Activated naive CD8-positive, alpha-beta T cell (primary cell): ENCODE data around the gene NRXN2.

Experiments
- H3K27ac Mint-ChIP-seq: one replicate; pipeline ENCODE4 v1.8.0; 2021; ENCODE audit warnings: mixed read lengths
- H3K27me3 Mint-ChIP-seq: one replicate; pipeline ENCODE4 v1.8.0; 2021; ENCODE audit warnings: mixed read lengths
- H3K36me3 Mint-ChIP-seq: one replicate; pipeline ENCODE4 v1.8.0; 2021; ENCODE audit warnings: mixed read lengths
- H3K4me1 Mint-ChIP-seq: one replicate; pipeline ENCODE4 v1.8.0; 2021; ENCODE audit warnings: low read depth, mixed read lengths
- H3K4me3 Mint-ChIP-seq: one replicate; pipeline ENCODE4 v1.8.0; 2021; ENCODE audit warnings: mild to moderate bottlenecking, mixed read lengths
- H3K9me3 Mint-ChIP-seq: one replicate; pipeline ENCODE4 v1.8.0; 2021; ENCODE audit warnings: low read depth, mixed read lengths

Gene NRXN2

DNA sequence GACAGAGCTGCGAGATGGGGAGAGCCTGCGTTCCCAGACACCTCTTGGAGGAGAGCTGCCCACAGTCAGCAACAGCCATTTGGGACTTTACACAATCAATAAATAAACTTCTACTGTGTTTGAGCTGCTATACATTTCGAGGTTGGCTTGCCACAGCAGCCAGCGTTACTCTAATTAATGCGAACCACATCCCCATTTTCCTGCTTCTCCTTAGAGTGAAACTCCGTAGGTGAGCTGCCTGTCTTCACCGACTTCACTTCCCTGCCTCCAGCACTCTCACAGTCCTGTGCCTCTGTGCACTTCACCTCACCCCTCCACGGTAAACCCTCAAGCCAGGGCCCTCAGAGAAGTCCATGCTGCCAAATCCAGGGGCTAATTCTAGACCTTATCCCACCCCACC is 137.8 kb downstream of the NRXN2 start:
- Mint-ChIP-seq H3K4me3 (no peak overlapping the region), H3K27ac (no peak overlapping the region), H3K27me3 (peaks cover 7% of the 10 kb centered on the region), H3K36me3 (peaks cover 3% of the 10 kb centered on the region), H3K4me1 (no peaks in the 10 kb centered on the region), H3K9me3 (peaks cover 11% of the 10 kb centered on the region)

DNA sequence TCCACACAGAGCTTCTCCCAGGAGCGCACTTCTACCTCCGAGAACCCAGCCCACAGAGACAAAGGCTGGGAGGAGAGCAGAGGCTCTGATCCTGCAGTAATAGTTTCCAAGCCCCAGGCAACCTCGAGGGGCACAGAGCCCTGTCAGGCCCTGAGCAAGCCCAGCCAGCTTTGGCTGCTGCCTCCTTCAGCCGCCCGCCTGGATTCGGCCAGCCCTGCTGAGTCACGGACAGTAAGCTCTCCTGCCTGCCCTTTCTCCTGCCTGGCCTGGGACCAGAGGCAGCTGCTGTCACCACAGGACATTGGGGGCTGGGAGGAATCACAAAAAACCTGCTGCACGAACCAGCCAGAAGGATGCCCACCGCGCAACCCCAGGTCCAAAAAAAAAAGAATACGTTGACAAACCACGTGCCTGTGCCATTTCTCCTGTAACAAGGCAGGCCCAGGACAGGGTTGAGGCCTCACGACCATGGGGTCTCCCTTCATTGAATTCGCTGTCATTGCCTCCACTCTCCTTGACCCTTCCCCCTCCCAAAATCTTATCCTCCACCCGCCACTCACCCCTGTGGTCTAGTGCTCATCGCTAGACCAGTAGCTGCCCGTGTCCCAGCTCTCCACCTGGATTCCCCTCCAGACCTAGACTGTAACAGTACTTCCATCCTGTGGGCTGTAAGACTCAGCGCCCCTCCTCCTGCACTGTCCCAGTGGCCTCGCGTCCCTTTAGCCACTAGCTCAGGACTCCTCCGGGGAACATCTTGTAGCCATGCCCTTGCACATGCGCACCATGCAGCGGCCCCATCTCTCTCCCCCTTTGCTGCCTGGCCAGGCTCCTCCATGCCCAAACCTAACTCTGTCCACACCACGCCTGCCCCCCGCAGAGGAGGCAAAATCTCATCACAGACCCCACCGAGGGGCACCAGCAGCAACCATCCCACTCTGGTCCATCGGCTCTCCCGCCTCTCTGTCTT is 139.4 kb downstream of the NRXN2 start:
- no peaks in the 10 kb centered on the region for H3K4me1 Mint-ChIP-seq
- peaks cover 5% of the 10 kb centered on the region for H3K27me3 Mint-ChIP-seq
- H3K36me3 Mint-ChIP-seq, result peaks cover 3% of the 10 kb centered on the region
- no peak overlapping the region for H3K4me3 Mint-ChIP-seq
- H3K9me3 Mint-ChIP-seq, result peaks cover 8% of the 10 kb centered on the region
- H3K27ac Mint-ChIP-seq, result no peak overlapping the region

DNA sequence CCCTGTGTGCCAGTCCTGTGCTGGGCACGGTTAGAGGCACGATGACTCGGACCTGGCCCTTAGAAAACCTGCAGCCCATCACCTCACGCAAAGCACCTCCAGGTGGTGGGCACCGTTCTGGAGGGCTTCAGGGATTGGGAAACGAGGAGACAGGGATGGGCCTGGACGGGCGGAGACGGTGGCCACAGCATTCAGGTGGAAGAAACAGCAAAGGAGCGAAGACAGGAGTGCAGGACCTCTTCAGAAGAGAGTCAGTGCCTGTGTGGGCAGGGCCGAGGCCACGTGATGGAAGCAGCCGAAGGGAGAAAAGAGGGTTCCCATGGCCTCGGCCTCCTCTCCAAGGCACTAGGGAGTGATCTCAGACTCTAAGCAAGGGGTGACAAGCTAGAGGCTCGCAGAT is 140.1 kb downstream of the NRXN2 start:
- Mint-ChIP-seq H3K9me3 (peaks cover 3% of the 10 kb centered on the region), H3K27ac (no peak overlapping the region), H3K4me3 (no peak overlapping the region), H3K4me1 (no peaks in the 10 kb centered on the region), H3K36me3 (peaks cover 2% of the 10 kb centered on the region), H3K27me3 (peaks cover 2% of the 10 kb centered on the region)

DNA sequence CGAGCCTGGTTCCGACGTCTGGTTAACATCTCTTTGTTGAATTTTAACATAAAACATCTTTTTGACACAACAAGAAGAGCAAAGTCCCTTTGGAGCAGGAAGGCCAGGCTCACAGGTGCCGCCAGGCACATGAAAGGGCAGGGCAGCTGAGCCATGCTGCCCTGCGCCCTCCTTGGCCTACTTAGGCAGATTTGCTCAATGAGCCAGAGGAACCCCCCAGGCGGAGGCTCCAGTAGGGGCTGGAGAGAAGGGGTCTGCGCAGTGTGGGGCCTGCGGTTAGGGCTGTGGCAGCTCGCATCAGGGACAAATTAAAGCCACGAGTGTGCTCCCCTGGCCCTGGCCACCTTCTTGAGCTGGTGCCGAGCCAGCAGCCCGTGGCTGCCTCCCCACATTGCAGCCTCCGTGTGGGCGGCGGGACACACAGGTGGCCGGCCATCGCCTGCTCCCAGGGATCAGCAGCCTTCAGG is 141.9 kb downstream of the NRXN2 start:
- Mint-ChIP-seq H3K27me3 (no peaks in the 10 kb centered on the region), H3K36me3 (no peaks in the 10 kb centered on the region), H3K4me1 (no peaks in the 10 kb centered on the region), H3K4me3 (no peak overlapping the region), H3K9me3 (no peaks in the 10 kb centered on the region), H3K27ac (no peak overlapping the region)

DNA sequence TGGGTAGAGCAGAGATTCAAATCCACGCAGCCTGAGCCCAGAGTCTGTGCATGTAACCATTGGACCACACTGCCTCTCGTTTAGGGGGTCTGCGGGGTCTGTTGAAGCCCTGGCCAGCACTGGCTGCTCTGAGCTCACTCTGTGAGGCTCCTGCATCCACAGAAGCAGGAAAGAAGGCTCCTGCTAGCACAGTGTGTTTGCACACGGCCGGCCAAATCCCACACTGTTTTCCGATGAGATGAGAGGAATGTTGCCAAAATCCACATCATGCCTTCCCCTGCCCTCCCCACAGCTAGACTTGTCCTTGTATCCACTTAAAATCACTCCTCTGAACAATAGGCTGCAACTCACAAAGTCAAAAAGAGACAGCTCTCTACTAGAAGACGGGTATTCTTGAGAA is 142.6 kb downstream of the NRXN2 start:
- Mint-ChIP-seq H3K4me3 (no peak overlapping the region), H3K36me3 (no peaks in the 10 kb centered on the region), H3K27ac (no peak overlapping the region), H3K27me3 (no peaks in the 10 kb centered on the region), H3K4me1 (no peaks in the 10 kb centered on the region), H3K9me3 (no peaks in the 10 kb centered on the region)

DNA sequence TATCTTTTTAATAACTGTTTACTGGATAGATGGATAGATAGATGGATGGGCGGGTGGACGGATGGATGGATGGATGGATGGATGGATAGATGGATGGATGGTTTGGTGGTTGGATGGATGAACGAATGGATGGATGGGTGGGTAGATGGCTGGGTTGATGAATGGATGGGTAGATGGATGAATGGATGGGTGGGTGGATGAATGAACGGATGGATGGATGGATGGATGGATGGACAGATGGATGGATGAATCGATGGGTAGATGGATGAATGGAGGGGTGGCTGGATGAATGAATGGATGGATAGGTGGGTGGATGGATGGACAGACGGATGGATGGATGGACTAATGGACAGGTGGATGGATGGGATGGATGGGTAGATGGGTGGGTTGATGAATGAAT is 145.8 kb downstream of the NRXN2 start:
- H3K36me3 Mint-ChIP-seq, result no peaks in the 10 kb centered on the region
- H3K4me1 Mint-ChIP-seq, result no peaks in the 10 kb centered on the region
- no peaks in the 10 kb centered on the region for H3K9me3 Mint-ChIP-seq
- no peak overlapping the region for H3K27ac Mint-ChIP-seq
- H3K4me3 Mint-ChIP-seq, result no peak overlapping the region
- H3K27me3 Mint-ChIP-seq, result no peaks in the 10 kb centered on the region

DNA sequence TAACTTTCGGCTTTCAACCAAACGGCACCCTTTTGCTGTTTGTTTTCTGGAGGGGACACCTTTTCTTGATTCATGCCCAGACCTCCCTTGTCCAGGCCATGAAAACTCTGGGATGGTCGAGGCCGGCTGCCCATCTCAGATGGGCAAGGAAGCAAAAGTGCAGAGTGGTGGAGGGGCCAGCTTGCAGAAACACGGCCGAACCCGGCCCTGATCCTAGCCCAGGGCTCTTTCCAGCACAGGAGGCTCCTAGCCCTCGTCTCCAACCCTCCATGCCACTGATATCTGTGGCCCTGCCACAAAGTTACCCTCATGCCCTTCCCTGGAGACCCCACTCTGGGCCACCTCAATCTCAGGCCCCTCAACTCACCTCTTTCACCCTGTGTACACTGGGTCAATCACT is 150.9 kb downstream of the NRXN2 start:
- no peaks in the 10 kb centered on the region for H3K9me3 Mint-ChIP-seq
- no peak overlapping the region for H3K4me3 Mint-ChIP-seq
- H3K4me1 Mint-ChIP-seq, result no peaks in the 10 kb centered on the region
- H3K27ac Mint-ChIP-seq, result no peak overlapping the region
- H3K36me3 Mint-ChIP-seq, result no peaks in the 10 kb centered on the region
- H3K27me3 Mint-ChIP-seq, result no peaks in the 10 kb centered on the region

DNA sequence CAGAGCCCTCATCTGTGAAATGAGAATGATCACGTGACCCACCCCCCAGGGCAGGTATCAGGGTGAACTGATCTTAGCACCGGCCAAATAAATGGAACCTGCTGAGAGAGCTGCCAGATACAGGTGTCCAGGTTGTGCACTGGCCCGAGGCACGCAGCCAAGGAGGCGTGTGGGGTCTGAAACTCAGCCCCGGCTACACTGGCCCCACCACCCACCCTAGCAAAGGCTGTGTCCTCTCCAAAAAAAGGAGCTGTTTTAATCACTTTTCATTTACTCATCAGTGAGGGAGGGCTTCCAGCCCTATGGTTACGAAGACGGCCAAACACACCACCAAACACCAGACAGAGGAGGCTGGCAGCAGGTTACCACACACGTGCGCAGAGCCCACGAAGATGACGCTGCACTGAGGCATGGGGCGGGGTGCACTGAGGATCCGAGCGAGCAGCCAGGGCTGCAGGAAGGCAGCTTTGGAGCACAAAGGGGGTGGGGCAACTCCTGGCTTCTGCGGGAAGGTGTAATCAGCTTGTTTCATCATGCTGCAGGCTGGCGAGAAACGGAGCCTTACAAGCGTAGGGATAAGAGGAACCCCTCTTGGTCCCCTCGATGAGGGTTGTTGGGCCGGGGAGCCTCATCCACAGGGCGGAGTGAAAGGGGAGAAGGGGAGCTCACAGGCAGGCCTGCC is 151.4 kb downstream of the NRXN2 start:
- H3K4me3 Mint-ChIP-seq, result no peak overlapping the region
- H3K36me3 Mint-ChIP-seq, result no peaks in the 10 kb centered on the region
- no peak overlapping the region for H3K27ac Mint-ChIP-seq
- H3K9me3 Mint-ChIP-seq, result no peaks in the 10 kb centered on the region
- peaks cover 2% of the 10 kb centered on the region for H3K4me1 Mint-ChIP-seq
- H3K27me3 Mint-ChIP-seq, result no peaks in the 10 kb centered on the region

DNA sequence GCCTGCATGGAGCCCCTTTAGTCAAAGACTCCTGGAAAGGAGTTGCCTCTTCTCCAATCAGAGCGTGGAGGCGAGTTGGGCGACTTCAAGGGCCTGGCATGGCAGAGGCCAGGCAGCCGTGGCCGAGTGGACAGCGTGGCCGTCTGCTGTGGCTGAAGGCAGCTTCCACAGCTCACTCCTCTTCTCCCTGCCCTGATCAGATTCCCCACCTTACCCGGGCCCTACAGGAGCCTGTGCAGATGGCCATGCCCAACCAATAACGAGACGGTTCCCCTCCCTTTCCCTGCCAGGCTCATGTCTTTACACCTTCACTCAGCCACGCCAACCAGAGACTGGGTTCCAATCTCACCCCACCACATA is 152.0 kb downstream of the NRXN2 start:
- Mint-ChIP-seq H3K27ac (no peak overlapping the region), H3K4me3 (no peak overlapping the region), H3K27me3 (no peaks in the 10 kb centered on the region), H3K4me1 (peaks cover 5% of the 10 kb centered on the region), H3K9me3 (no peaks in the 10 kb centered on the region), H3K36me3 (no peaks in the 10 kb centered on the region)

DNA sequence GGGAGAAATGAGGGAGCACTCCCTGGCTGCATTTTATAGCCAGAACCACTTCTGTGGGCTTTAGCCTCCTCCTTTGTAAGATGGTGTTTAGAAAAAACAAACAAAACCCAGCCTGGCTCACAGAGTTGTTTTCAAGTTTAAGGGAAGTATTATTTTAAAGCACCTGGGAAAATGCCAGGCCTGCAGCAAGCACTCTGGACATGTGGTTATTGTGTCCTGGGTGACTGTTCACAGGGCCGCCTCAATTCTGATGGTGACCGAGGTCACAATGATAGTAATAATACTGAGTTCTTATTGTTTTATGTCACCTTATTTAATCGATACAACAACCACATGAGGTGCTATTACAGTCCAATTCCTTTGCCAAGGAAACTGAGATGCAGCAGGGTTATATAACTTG is 152.7 kb downstream of the NRXN2 start:
- H3K27ac Mint-ChIP-seq, result no peak overlapping the region
- peaks cover 7% of the 10 kb centered on the region for H3K4me1 Mint-ChIP-seq
- H3K27me3 Mint-ChIP-seq, result no peaks in the 10 kb centered on the region
- H3K9me3 Mint-ChIP-seq, result no peaks in the 10 kb centered on the region
- no peak overlapping the region for H3K4me3 Mint-ChIP-seq
- H3K36me3 Mint-ChIP-seq, result no peaks in the 10 kb centered on the region

DNA sequence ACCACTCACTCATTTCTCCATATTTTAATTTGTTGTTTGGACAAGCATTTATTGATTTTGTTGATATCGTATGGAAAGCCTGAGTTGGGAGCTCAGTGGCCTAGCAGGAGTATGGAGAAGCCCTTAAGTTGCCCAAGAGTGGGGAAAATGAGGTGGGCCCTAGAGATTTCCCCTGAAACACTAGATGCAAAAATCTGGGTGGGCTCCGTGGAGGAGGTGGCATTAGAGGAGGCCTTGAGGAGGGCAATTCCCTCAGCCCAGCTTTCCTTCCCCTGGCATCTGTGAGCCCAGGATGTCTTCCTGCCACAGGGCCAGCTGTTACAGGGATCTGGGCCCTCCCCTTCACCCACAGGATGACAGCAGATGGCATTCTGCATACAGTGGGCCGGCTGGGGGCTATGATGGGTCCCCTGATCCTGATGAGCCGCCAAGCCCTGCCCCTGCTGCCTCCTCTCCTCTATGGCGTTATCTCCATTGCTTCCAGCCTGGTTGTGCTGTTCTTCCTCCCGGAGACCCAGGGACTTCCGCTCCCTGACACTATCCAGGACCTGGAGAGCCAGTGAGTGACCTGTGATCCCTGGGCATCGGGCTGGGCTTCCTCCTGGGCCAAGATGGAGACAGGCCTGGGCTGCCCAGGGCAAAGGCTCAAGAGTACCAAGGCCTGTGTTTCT is 153.6 kb downstream of the NRXN2 start:
- no peaks in the 10 kb centered on the region for H3K27me3 Mint-ChIP-seq
- peaks cover 7% of the 10 kb centered on the region for H3K4me1 Mint-ChIP-seq
- no peaks in the 10 kb centered on the region for H3K9me3 Mint-ChIP-seq
- H3K4me3 Mint-ChIP-seq, result no peak overlapping the region
- H3K27ac Mint-ChIP-seq, result no peak overlapping the region
- no peaks in the 10 kb centered on the region for H3K36me3 Mint-ChIP-seq

DNA sequence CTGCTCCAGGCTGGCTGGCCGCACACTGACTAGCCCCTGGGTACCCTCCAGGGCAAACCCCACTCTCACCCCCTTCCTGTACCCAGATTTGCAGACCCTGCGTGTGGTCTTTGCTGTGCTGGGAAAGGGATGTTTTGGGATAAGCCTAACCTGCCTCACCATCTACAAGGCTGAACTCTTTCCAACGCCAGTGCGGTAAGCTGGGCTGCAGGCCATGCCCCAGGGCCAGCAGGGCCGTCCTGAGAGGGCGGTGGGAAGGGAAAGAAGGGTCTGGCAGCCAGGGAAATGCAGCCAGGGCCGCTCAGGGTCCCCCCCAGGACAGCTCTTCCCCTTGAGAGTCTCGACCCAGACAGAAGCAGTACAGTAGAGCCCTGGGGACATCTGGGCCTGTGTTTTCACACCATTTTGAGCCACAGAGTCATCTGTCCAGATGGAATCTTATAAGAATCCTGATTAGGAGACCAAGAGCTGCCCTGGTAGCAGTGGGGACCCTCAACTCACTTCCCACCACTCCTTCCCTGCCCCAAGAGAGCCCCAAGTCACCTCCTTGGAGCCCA is 154.3 kb downstream of the NRXN2 start:
- Mint-ChIP-seq H3K4me3 (no peak overlapping the region), H3K9me3 (no peaks in the 10 kb centered on the region), H3K36me3 (no peaks in the 10 kb centered on the region), H3K27me3 (no peaks in the 10 kb centered on the region), H3K4me1 (peaks cover 7% of the 10 kb centered on the region), H3K27ac (no peak overlapping the region)

DNA sequence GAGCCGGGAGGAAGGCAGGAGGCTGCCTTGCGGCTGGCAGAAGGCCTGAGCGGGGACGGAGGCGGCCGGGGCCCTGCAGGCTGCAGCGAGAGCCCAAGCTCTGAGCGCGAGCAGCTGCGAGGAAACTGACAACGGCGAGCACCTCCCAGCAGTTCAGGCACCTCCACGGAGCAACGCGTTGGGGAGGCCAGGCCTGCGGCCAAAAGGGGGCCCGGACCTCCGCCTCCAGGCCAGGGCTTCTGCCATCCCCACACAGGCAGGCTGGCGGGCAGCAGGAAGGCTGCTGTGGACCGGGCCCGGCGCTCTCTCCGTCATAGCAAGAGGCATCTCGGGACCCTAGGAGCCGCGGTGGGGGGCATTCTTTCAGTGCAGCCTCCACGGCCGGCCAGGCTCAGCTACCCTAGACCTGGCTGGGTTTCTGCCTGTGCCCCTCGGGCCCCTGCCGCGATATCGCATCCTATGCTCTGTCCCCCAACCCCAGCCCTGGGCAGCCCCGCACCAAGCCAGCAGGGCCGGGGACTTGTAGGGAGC is 154.9 kb downstream of the NRXN2 start:
- Mint-ChIP-seq H3K27me3 (no peaks in the 10 kb centered on the region), H3K4me1 (peaks cover 7% of the 10 kb centered on the region), H3K36me3 (no peaks in the 10 kb centered on the region), H3K4me3 (no peak overlapping the region), H3K9me3 (no peaks in the 10 kb centered on the region), H3K27ac (no peak overlapping the region)

DNA sequence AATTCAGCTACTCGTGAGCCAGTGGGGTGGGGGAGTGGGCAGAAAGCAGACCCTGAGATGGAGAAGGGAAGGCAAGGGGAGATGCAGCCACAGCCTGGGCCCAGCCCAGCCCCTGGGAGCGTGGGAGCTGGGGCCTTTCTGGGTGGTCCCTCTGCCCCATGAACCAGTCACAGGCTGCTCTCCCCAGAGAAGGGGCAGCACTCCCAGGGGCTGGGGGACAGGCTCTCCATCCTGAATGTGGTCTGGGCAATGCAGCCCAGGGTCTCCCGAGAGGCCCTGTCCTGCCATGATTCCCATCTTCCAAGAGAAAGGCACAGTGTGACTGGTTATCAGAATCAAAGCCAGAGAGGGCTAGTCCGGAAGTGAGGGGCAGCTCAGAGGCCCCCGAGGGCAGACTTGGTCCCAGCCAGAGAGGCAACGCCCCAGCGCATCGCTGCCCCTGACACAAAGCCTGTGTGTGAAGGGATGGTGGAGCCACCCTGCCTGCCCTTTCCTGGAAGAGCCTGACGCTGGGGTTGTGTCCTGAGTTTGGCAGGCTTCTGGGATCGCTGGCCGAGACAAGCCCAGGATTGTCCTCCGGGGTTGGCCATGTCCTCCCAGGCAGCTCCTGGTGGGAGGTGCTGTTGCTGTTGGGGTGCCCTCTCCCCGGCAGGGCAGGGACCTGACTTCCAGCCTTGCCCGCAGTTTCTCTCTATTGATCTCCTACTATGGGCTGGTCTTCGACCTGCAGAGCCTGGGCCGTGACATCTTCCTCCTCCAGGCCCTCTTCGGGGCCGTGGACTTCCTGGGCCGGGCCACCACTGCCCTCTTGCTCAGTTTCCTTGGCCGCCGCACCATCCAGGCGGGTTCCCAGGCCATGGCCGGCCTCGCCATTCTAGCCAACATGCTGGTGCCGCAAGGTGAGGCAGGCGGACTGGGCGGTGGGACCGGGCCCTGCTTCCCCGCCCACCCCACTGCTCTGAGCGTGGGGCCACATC is 155.8 kb downstream of the NRXN2 start:
- H3K27ac Mint-ChIP-seq, result no peak overlapping the region

More for the DNA sequence above, 155.8 kb downstream of the NRXN2 start:
- H3K36me3 Mint-ChIP-seq, result no peaks in the 10 kb centered on the region
- no peak overlapping the region for H3K4me3 Mint-ChIP-seq
- peaks cover 7% of the 10 kb centered on the region for H3K4me1 Mint-ChIP-seq
- H3K27me3 Mint-ChIP-seq, result no peaks in the 10 kb centered on the region
- H3K9me3 Mint-ChIP-seq, result no peaks in the 10 kb centered on the region
